HG03575 (cell line): ENCODE data around the gene SOX5.

ENCODE experiments used
- ATAC-seq: cut with Tn5 transposase; IDR thresholded peaks from one replicate; pipeline ENCODE4 v1.9.1; 2021; ENCODE audit not compliant: unreplicated experiment, insufficient number of reproducible peaks, low FRiP score; ENCODE audit errors: extremely low read depth

SOX5 gene

GRCh38 chr12:23771240-23771949, 178.1 kb downstream of the SOX5 start:
- ATAC-seq = no peak

GRCh38 chr12:23770202-23770938, 179.1 kb downstream of the SOX5 start:
- ATAC-seq = no peak

- no peak for ATAC-seq
Observed at GRCh38 chr12:23767834-23768233, 181.6 kb downstream of the SOX5 start.

GRCh38 chr12:23763724-23764123, 185.7 kb downstream of the SOX5 start:
- ATAC-seq = no peak

- ATAC-seq = no peak
Observed at GRCh38 chr12:23760495-23760894, 189.0 kb downstream of the SOX5 start.

- ATAC-seq = no peak
Observed at GRCh38 chr12:23758608-23759007, 190.9 kb downstream of the SOX5 start.

GRCh38 chr12:23757541-23757962, 191.9 kb downstream of the SOX5 start:
- ATAC-seq = no peak

GRCh38 chr12:23756416-23756815, 193.1 kb downstream of the SOX5 start:
- no peak for ATAC-seq

GRCh38 chr12:23753628-23754365, 195.7 kb downstream of the SOX5 start:
- no peak for ATAC-seq

- ATAC-seq = no peak
Observed at GRCh38 chr12:23752245-23752644, 197.2 kb downstream of the SOX5 start.

GRCh38 chr12:23751641-23752040, 197.8 kb downstream of the SOX5 start:
- ATAC-seq = no peak

- ATAC-seq = no peak
Observed at GRCh38 chr12:23750923-23751322, 198.5 kb downstream of the SOX5 start.

- no peak for ATAC-seq
Observed at GRCh38 chr12:23744696-23745095, 204.8 kb downstream of the SOX5 start.

GRCh38 chr12:23742574-23742973, 206.9 kb downstream of the SOX5 start:
- no peak for ATAC-seq

- no peak for ATAC-seq
Observed at GRCh38 chr12:23731493-23731892, 218.0 kb downstream of the SOX5 start.

GRCh38 chr12:23731035-23731434, 218.4 kb downstream of the SOX5 start:
- ATAC-seq = no peak

- ATAC-seq = no peak
Observed at GRCh38 chr12:23729359-23729758, 220.1 kb downstream of the SOX5 start.

GRCh38 chr12:23726646-23727045, 222.8 kb downstream of the SOX5 start:
- no peak for ATAC-seq

- ATAC-seq = no peak
Observed at GRCh38 chr12:23722655-23723054, 226.8 kb downstream of the SOX5 start.

GRCh38 chr12:23721268-23721667, 228.2 kb downstream of the SOX5 start:
- no peak for ATAC-seq
